Dedifferentiated amniotic fluid mesenchymal stem cell (primary cell): ENCODE results near the gene NANS.
"Not testable (repeated sequence)": the region's sequence is repeated elsewhere in the genome, so short reads cannot be mapped to it uniquely, and the experiment has no call there.

Source experiments
- DNase-seq: peaks from one replicate; pipeline ENCODE4 v3.0.0-alpha.2; 2016; ENCODE audit errors: extremely low spot score

The NANS gene, protein sequence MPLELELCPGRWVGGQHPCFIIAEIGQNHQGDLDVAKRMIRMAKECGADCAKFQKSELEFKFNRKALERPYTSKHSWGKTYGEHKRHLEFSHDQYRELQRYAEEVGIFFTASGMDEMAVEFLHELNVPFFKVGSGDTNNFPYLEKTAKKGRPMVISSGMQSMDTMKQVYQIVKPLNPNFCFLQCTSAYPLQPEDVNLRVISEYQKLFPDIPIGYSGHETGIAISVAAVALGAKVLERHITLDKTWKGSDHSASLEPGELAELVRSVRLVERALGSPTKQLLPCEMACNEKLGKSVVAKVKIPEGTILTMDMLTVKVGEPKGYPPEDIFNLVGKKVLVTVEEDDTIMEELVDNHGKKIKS

GRCh38 chr9:98056269-98057137, at the start of gene NANS:
TSS of gene NANS (plus strand) at chr9:98056732. CDS start at chr9:98056809, 77 bp downstream.
- peak; percentile 86 for DNase-seq

GRCh38 chr9:98007251-98007928, 49.1 kb upstream of the NANS start:
- no peak for DNase-seq

DNA sequence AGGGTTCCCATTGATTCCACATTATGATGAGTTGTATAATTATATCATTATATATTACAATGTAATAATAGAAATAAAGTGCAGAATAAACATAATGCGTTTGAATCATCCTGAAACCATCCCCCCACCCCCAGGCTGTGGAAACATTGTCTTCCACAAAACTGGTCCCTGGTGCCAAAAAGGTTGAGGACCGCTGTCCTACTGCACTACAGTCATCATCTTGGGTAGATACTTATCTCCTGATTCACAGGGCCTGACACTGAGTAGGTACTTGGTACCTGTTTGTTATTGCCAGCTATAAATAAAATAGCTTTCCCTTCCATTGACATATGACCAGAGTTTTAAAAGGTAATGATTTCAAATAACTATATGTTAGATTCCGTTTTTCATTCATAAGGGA, 47.8 kb upstream of the NANS start:
- no peak for DNase-seq

- DNase-seq, result no peak
These were observed 47.1 kb upstream of the NANS start for GRCh38 chr9:98009437-98009836.

GRCh38 chr9:98009936-98010335, 46.6 kb upstream of the NANS start:
- DNase-seq, result no peak

DNA sequence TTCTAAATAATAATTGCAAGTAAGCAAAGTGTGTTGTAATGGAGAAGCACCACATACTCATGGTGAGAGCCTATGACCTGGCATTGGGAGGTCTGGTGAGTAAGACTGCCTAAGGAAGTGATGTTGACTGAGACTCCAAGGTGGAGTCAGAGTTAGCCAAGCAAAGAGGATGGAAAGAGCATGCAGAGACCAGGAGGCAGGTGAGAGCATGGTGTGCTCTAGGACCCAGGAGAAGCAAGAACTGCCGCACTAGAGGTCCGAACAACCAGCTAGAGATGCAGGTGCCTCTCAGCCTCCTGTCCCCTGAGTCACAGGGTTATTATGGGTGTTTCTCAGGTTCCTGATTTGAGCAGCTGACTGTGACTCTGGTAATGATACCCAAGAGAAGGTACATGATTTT, 46.1 kb upstream of the NANS start:
- no peak for DNase-seq

GRCh38 chr9:98011122-98011521, 45.4 kb upstream of the NANS start:
- DNase-seq, result no peak

GRCh38 chr9:98016137-98016680, 40.3 kb upstream of the NANS start:
- DNase-seq, result no peak

DNA sequence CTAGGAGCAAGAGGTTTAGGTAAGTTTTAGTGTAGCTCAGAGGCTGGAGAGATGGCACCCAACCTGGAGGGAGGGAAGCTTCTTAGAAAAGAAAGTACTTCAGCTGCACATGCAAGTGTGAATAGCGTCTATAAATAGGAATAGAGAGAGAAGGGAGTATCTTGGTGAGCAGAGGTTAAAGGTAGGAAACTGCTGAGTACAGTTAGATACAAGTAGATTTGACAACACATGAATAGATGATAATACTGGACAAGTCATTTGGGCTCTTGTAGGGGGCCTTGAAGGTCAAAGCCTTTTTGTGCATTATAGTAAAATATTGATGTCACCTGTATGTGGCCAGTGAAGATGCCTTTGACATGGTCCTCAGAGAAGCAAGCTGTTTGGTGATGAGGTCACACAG, 39.2 kb upstream of the NANS start:
- DNase-seq, result no peak

DNA sequence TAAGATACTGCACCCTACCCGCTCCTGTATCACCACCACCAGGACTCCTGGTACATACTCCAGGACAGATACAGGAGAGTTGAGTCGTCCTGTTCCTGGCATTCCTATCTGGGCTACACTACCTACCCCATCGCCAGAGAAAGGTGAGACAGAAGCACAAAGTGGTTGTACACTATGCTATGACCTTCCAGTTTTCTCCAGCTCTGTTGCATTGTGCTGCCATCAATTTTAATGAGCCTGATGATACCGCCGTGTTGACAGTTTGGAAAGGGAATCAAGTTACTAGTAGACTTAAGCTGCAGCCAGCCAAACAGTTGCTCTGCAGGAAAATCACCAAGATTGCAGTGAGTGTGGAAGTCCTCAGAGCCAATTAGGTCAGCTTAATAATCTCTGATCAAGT, 38.2 kb upstream of the NANS start:
- no peak for DNase-seq

DNA sequence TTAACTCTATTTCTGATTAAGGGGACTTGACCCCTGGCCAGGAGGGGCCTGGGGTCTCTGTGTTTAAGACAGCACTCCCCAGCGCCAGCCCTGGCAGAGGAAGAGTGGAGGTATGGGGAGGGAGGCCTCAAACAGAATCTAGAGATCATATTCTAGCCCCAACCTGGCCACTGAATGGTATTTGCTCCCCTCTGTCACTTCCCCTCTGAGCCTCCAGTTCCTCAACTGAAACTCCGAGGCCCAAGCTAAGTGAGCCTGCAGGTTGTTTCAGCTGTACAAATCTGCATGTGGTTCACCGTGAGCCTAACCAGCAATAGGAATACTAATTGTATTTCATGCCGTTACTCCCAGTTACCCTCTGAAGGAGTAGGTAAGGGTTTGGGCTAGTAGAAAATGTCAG, 37.4 kb upstream of the NANS start:
- DNase-seq, result no peak

DNA sequence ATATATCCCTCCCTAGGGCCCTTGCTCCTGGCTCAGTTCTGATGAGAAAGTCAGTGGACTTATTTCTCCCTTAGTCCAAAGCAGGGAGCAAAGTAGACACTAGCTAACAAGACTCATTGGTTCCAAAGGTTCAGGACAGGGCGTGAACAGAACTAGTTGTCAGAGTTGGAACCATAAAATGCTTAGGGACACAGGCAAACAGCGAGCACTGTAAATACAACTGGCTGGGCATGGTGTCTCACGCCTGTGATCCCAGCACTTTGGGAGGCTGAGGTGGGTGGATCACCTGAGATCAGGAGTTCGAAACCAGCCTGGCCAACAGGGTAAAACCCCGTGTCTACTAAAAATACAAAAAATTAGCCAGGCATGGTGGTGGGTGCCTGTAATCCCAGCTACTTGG, 36.7 kb upstream of the NANS start:
- DNase-seq, result not testable (repeated sequence)

DNA sequence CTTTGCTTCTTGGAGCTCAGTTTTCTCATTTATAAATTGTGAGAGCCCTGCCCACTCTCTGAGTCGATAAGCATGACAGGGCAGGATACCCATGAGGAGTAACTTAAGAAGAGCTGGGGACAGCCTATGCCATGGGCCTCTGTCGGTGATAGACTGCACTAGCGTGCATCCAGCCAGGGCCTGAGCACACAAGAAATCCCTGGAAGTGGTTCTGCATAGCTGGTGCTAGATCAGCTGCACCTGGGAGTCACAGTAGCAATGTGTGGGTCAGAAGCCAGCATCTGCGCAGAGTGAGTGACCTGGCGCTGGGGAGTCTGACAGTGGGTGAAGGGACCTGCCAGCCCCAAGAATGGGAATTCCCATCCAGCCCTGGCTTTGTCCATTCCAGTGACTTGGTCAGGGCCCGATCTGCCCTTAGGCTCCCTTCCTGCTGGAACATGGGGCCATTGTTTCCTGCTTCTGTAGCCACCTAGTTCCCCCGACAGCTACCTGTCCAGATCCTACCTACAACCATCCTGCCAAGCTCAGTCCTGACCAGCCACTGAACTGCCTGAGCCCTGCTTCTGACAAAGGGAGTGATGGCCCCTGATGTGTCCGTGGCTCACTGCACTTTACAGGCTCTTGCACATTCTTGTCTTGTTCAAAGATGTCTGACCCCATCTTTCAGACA, 35.9 kb upstream of the NANS start:
- DNase-seq, result no peak

DNA sequence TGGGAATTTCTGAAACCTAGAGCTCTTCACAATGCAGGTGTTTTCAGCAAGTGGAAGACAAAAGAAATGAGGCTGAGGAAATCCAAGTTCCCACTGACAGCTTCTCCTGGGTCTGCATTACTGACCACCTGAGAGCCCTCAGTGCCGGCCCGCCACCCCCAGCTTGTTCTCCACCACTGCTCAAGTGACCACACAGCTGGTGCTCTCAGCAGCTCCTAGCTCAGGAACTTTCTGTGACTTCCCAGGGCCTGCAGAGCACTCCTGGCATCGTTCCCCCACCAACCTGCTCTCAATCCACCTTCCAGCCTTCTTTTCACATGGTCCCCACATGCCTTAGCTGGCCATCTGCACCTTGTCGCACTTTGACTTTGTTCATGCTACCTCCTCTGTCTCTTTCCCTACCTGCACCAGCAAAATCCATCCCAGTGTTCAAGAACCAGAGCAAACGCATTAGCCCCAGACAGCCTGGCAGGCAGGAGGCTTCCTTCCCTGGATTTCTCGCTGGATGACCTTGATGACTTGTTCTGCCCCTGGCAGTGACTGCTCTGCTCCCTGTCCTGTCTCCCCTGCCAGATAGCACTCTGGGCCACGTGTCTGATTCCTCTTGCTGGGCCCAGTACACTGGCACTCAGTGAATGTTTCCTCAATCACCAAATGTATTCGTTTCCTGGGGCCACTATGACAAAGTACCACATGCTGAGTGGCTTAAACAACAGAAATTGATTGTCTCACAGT, 35.1 kb upstream of the NANS start:
- DNase-seq, result no peak

- no peak for DNase-seq
These were observed 34.1 kb upstream of the NANS start for GRCh38 chr9:98022447-98022846.

DNA sequence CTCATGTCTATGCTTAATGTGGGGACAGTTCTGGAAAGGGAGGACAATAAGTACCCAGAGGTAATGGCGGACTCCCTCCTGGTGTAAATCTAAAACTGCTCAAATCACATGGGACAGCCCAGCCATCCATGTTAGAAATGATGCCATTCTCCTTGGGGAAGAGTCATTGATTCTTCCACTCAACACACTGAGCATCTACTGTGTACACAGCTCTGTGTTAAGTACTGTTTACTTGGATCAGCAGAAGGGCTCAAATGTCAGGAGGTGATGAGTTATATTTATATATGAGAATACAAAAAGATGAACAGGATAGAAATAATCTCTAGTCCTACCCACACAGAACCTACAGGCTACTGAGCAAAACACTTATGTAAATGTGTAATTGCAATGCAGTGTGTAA, 31.8 kb upstream of the NANS start:
- DNase-seq, result no peak

- DNase-seq, result no peak
These were observed 25.4 kb upstream of the NANS start for GRCh38 chr9:98031169-98031568.

DNA sequence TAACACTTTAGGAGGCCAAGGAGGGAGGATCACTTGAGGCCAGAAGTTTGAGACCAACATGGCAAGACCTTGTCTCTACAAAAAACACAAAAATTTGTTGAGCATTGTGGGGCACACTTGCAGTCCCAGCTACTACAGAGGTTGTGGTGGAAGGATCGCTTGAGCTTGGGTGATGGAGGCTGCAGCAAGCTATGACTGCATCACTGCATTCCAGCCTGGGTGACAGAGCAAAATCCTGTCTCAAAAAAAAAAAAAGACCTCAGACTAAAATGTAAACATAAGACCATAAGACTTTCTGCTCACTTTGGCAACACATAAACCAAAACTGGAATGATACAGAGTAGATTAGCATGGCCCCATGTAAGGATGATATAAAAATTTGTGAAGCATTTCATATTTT, 24.6 kb upstream of the NANS start:
- no peak for DNase-seq

- DNase-seq, result peak; percentile 62
These were observed 21.7 kb upstream of the NANS start for GRCh38 chr9:98034593-98035546.

DNA sequence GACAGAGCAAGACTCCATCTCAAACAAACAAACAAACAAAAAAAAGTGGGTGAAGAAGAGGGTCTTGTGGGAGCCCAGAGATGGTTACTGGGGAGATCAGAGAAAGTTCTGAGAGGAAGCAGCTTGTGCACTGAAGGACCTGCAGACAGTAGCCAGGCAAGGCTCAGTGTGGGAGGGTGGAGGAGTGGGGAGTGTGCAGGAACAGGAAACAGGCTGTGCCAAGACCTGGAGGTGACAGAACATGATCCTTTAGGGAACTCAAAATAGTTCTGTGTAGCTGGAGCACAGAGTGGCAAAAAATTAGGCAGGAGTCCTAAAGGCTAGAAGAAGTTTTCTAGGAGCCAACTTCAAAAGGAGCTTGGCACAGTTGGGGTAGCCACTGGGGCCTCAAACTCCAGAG, 19.2 kb upstream of the NANS start:
- no peak for DNase-seq
